HEK293T (cell line): ENCODE measurements around the gene PDS5A.

Source experiments
- CTCF ChIA-PET: fragments of 350-600 bp; formaldehyde crosslinking; extraction: SDS; loops from one replicate; lab custom pipeline; 2021; ENCODE audit warnings: antibody characterized with exemption, inconsistent platforms; lab: Yijun Ruan, JAX
- POLR2A ChIA-PET: fragments of 350-600 bp; formaldehyde crosslinking; extraction: SDS; loops from one replicate; lab custom pipeline; 2020; ENCODE audit warnings: antibody characterized with exemption, inconsistent platforms; lab: Yijun Ruan, JAX
- DNase-seq: peaks from one replicate; pipeline ENCODE4 v3.0.0; 2012; ENCODE audit warnings: mixed read lengths; ENCODE audit errors: extremely low spot score
- ARNT ChIP-seq: fragments of 450-650 bp; IDR thresholded peaks from 2 replicates; pipeline ENCODE4 v1.6.1; 2017; ENCODE audit warnings: mild to moderate bottlenecking
- BHLHE40 ChIP-seq: fragments of 450-650 bp; IDR thresholded peaks from 2 replicates; pipeline ENCODE4 v1.6.1; 2016; ENCODE audit warnings: mild to moderate bottlenecking, moderate library complexity, borderline replicate concordance
- CTBP1 ChIP-seq: fragments of 450-650 bp; IDR thresholded peaks from 2 replicates; pipeline ENCODE4 v1.6.1; 2016; ENCODE audit warnings: borderline replicate concordance
- ELF4 ChIP-seq: fragments of 450-650 bp; IDR thresholded peaks from 2 replicates; pipeline ENCODE4 v1.6.1; 2017; ENCODE audit warnings: antibody characterized with exemption
- FOXA1 ChIP-seq: fragments of 450-650 bp; IDR thresholded peaks from 2 replicates; pipeline ENCODE4 v1.6.1; 2016; ENCODE audit warnings: mild to moderate bottlenecking
- FOXK2 ChIP-seq: fragments of 450-650 bp; IDR thresholded peaks from 2 replicates; pipeline ENCODE4 v1.6.1; 2016; ENCODE audit warnings: mild to moderate bottlenecking
- FOXM1 ChIP-seq: fragments of 450-650 bp; IDR thresholded peaks from 2 replicates; pipeline ENCODE4 v1.6.1; 2017; ENCODE audit warnings: mild to moderate bottlenecking, borderline replicate concordance
- HDGF ChIP-seq: fragments of 450-650 bp; IDR thresholded peaks from 2 replicates; pipeline ENCODE4 v1.6.1; 2017; ENCODE audit warnings: antibody characterized with exemption, borderline replicate concordance
- L3MBTL2 ChIP-seq: fragments of 450-650 bp; conservative IDR thresholded peaks from 2 replicates; pipeline ENCODE4 v1.6.1; 2016; ENCODE audit warnings: mild to moderate bottlenecking
- LEF1 ChIP-seq: fragments of 450-650 bp; IDR thresholded peaks from 2 replicates; pipeline ENCODE4 v1.6.1; 2017; ENCODE audit warnings: mild to moderate bottlenecking, borderline replicate concordance
- NFRKB ChIP-seq: fragments of 450-650 bp; IDR thresholded peaks from 2 replicates; pipeline ENCODE4 v1.6.1; 2016; ENCODE audit warnings: mild to moderate bottlenecking, moderate library complexity
- SP1 ChIP-seq: fragments of 450-650 bp; IDR thresholded peaks from 2 replicates; pipeline ENCODE4 v1.6.1; 2017
- SUZ12 ChIP-seq: fragments of 450-650 bp; IDR thresholded peaks from 2 replicates; pipeline ENCODE4 v1.6.1; 2016; ENCODE audit warnings: mild to moderate bottlenecking
- TARDBP ChIP-seq: fragments of 450-650 bp; IDR thresholded peaks from 2 replicates; pipeline ENCODE4 v1.6.1; 2016
- ZNF384 ChIP-seq: fragments of 450-650 bp; IDR thresholded peaks from 2 replicates; pipeline ENCODE4 v1.6.1; 2016
- TF ChIP-seq, protein P1 (sequence below): fragments of 450-650 bp; IDR thresholded peaks from 2 replicates; pipeline ENCODE4 v1.6.1; 2016

Gene PDS5A

DNA sequence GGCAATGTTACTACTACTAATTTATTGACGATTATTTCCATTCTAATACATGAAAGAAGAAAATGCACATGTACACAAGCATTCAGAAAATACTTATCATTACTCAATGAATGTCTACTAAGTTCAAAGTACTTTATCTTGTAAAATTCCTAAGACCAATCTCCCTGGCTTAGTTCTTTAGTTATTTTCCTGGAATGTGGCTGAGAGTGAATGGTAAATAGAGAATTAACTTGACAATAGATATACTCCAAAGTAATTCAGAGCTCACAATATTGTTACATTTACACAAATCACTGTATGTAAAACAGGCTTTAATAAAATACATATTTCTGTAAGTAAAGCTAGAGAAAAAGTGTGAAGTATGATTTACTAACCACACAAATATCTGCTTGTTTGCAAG lies 79.7 kb downstream of the PDS5A start:
- CTCF ChIA-PET: interaction anchor here (0.6 kb wide), 1 partner anchor 125 kb away, joined by 3 read pairs; no protein-coding TSS in a partner anchor
- no peak for TF ChIP-seq ZNF384
- no peak for TF ChIP-seq ELF4
- no peak for TF ChIP-seq L3MBTL2
- no peak for TF ChIP-seq TARDBP
- TF ChIP-seq SUZ12: no peak
- TF ChIP-seq, protein P1, sequence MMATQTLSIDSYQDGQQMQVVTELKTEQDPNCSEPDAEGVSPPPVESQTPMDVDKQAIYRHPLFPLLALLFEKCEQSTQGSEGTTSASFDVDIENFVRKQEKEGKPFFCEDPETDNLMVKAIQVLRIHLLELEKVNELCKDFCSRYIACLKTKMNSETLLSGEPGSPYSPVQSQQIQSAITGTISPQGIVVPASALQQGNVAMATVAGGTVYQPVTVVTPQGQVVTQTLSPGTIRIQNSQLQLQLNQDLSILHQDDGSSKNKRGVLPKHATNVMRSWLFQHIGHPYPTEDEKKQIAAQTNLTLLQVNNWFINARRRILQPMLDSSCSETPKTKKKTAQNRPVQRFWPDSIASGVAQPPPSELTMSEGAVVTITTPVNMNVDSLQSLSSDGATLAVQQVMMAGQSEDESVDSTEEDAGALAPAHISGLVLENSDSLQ: no peak
- TF ChIP-seq ARNT: no peak
- no peak for TF ChIP-seq FOXK2
- no peak for TF ChIP-seq FOXA1
- no peak for TF ChIP-seq FOXM1
- TF ChIP-seq HDGF: no peak
- DNase-seq: no peak
- POLR2A ChIA-PET: no interaction called here

DNA sequence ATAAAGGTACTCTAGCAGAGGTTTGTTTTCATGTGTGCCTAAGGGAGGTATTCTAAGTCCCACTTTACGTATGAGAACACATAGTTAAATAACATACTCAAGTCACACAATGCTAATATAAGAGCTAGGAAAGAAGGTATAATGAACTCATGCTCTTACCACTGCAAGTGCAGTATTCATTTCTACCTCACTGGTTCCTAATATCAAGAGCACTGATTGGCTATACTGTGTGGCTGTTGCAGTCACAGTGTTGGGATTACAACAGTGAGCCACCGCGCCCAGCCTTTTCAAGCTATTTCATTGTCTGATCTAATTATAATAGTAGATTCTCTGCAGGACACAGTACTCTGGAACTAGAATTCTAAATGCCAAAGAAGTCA lies 84.0 kb downstream of the PDS5A start:
- CTCF ChIA-PET: no interaction called here
- no peak for TF ChIP-seq TARDBP
- TF ChIP-seq FOXK2: no peak
- TF ChIP-seq NFRKB: no peak
- TF ChIP-seq, protein P1: no peak
- no peak for TF ChIP-seq SP1
- TF ChIP-seq FOXA1: no peak
- no peak for TF ChIP-seq FOXM1
- no peak for TF ChIP-seq L3MBTL2
- no peak for TF ChIP-seq CTBP1
- no peak for TF ChIP-seq ZNF384
- TF ChIP-seq SUZ12: no peak
- TF ChIP-seq HDGF: no peak
- TF ChIP-seq ELF4: no peak
- DNase-seq: no peak
- POLR2A ChIA-PET: no interaction called here

DNA sequence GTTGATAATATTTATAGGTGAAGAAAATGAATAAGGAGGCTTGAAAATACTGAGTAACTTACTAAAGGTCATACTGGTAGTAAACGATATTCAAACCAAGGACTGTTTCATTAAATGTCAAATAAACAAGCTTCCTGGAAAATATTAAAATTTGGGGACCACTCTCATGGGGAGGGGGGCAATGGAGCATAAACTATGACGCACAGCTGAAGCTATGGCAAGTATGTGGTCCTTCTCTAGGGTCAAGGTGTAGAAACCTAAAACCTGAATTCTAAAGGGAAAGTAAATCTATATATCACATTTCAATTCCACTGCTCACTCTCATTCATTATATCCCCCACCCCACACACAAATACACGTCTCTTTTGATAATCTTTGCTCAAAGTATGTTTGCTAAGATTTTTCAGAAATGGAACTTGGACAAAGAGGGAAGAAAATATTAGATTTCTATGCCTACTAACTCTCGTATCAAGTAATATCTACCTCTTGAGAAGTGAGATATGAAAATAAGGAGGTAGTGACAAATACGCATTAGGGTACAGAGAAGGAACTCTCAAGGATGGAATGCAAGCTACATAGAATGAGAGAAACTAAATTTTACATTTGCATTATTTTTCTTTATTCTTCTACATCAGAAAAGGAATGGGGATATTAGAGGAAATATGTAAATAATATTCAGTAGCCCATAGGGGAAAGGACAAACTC lies 84.6 kb downstream of the PDS5A start:
- CTCF ChIA-PET: no interaction called here
- POLR2A ChIA-PET: no interaction called here
- DNase-seq: no peak
- TF ChIP-seq HDGF: no peak
- TF ChIP-seq ELF4: no peak
- no peak for TF ChIP-seq FOXM1

DNA sequence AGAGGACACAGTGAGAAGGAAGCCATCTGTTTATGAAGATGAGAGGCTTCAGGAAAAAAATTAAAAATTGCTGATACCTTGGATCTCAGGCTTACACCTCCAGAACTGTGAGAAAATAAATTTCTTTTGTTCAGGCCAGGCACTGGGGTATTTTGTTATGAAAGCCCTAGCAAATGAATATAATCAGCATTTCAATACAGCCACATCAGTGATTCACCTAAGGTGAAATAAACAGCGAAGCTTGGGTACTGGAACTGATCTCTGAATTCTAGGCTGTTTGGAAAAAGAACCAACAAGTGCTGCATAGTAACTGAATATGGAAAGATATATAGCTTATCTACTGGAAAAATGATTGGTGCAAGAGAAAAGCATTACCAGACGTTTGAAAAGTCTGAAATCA lies 88.5 kb downstream of the PDS5A start:
- no peak for TF ChIP-seq HDGF
- TF ChIP-seq, protein P1: no peak
- TF ChIP-seq L3MBTL2: no peak
- TF ChIP-seq CTBP1: no peak
- TF ChIP-seq TARDBP: no peak
- no peak for TF ChIP-seq NFRKB
- no peak for TF ChIP-seq SP1
- no peak for TF ChIP-seq ELF4
- no peak for TF ChIP-seq LEF1
- no peak for TF ChIP-seq SUZ12
- no peak for TF ChIP-seq FOXK2
- no peak for DNase-seq
- ChIA-PET POLR2A (no interaction called here), CTCF (no interaction called here)

DNA sequence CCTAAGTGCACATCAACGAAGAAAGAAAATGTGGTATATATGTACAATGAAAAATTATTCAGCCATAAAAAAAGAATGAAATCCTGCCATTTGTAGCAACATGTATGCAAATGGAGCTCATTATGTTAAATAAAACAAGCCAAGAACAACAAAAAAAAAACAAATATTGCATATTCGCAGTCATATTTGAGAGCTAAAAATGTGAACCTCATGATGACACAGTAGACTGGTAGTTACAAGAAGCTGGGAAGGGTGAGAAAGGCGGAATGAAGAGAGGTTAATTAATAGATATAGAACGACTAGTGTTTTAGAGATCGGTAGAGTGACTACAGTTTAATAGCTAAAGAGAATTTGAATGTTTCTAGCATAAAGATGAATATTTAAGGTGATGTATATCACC lies 89.2 kb downstream of the PDS5A start:
- CTCF ChIA-PET: no interaction called here
- DNase-seq: no peak
- POLR2A ChIA-PET: no interaction called here
- TF ChIP-seq ELF4: no peak
- TF ChIP-seq ARNT: no peak
- TF ChIP-seq BHLHE40: no peak
- no peak for TF ChIP-seq L3MBTL2
- no peak for TF ChIP-seq SP1
- no peak for TF ChIP-seq FOXM1
- no peak for TF ChIP-seq FOXA1
- TF ChIP-seq NFRKB: no peak
- TF ChIP-seq CTBP1: no peak
- TF ChIP-seq SUZ12: no peak
- no peak for TF ChIP-seq TARDBP
- no peak for TF ChIP-seq LEF1
- no peak for TF ChIP-seq HDGF
- TF ChIP-seq, protein P1: no peak
- no peak for TF ChIP-seq FOXK2

DNA sequence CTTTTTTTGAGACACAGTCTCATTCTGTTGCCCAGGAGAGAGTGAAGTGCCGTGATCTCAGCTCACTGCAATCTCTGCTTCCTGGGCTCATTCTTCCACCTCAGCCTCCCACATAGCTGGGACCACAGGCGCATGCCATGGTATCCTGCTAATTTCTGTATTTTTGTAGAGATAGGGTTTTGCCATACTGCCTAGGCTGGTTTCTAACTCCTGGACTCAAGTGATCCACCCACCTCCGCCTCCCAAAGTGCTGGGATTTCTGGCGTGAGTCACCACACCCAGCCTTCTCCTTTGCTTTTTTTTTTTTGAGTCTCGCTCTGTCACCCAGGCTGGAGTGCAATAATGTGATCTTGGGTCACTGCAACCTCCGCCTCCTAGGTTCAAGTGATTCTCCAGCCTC lies 94.1 kb downstream of the PDS5A start:
- ChIA-PET POLR2A (no interaction called here), CTCF (no interaction called here)
- TF ChIP-seq ZNF384: no peak
- TF ChIP-seq NFRKB: no peak
- no peak for TF ChIP-seq L3MBTL2
- no peak for TF ChIP-seq LEF1
- TF ChIP-seq FOXM1: no peak
- no peak for TF ChIP-seq SUZ12
- TF ChIP-seq, protein P1: no peak
- no peak for TF ChIP-seq HDGF
- no peak for TF ChIP-seq FOXA1
- TF ChIP-seq ELF4: no peak
- TF ChIP-seq ARNT: no peak
- TF ChIP-seq BHLHE40: no peak
- no peak for TF ChIP-seq TARDBP
- no peak for TF ChIP-seq FOXK2
- no peak for TF ChIP-seq CTBP1
- TF ChIP-seq SP1: no peak
- no peak for DNase-seq
